HCT116 (cell line): ENCODE results near the gene GNAO1. TPM values are rescaled to one million over a fixed set of nuclear protein-coding genes. Genes with fewer than 3 reads are reported as not detected.

Experiments used
- ATAC-seq: fragments of 200-7000 bp; cut with Tn5 transposase; 2 replicates; pipeline ENCODE4 v1.9.1; 2020; ENCODE audit warnings: mild to moderate bottlenecking, moderate library complexity
- BruUV-seq: library from RNA; stranded (reverse); fragments of 400-500 nt; replicated peaks from 2 replicates; lab custom pipeline; 2021; lab: Mats Ljungman, UMichigan
- CTCF ChIA-PET: fragments of 300-600 bp; sonication (Branson Sonifier 250); formaldehyde crosslinking; loops from one replicate; lab custom pipeline; 2021; ENCODE audit warnings: antibody characterized with exemption; lab: Charles Lee
- POLR2A ChIA-PET: fragments of 300-600, 350-600 bp; sonication (Branson Sonifier 250); formaldehyde crosslinking; loops from one replicate; lab custom pipeline; 2021; ENCODE audit warnings: antibody characterized with exemption; lab: Charles Lee
- RAD21 ChIA-PET, 2 experiments: fragments of 300-600 bp; sonication (Branson Sonifier 250); formaldehyde crosslinking; loops; one replicate each; lab custom pipeline; 2023; ENCODE audit warnings: low total read pairs in 2 of 2; ENCODE audit not compliant: uncharacterized antibody in 2 of 2, unreplicated experiment in 2 of 2, low non-redundant PET in 1 of 2; lab: Charles Lee
- DNase-seq: peaks from one replicate; pipeline ENCODE4 v3.0.0-alpha.2; 2010; ENCODE audit warnings: low read depth, low spot score
- H2AFZ ChIP-seq: fragments of 200-600 bp; shearing (Covaris generic), sonication (generic); 2 replicates; pipeline ENCODE4 v1.6.1; 2017; ENCODE audit warnings: low read depth, mixed run types, mixed read lengths, antibody characterized with exemption, low read length; ENCODE audit not compliant: poor library complexity, severe bottlenecking
- H3K27ac ChIP-seq: 2 replicates; pipeline ENCODE4 v1.5.1; 2012; ENCODE audit warnings: low read depth, low read length
- H3K27me3 ChIP-seq: fragments of 200-600 bp; sonication (generic); 2 replicates; pipeline ENCODE4 v1.6.1; 2016; ENCODE audit warnings: mixed run types, low read length, mixed read lengths; ENCODE audit not compliant: insufficient read depth
- H3K36me3 ChIP-seq, 2 experiments: fragments of 200-500 bp in 1 of 2; fragments of 200-600 bp in 1 of 2; sonication (Bioruptor generic) in 1 of 2; sonication (generic) in 1 of 2; 2 replicates each; pipeline versions ENCODE4 v1.5.1 to v1.6.1; 2014 to 2016; ENCODE audit warnings: low read length in 2 of 2, inconsistent platforms in 1 of 2, mixed read lengths in 1 of 2, mixed run types in 1 of 2; ENCODE audit not compliant: insufficient read depth in 2 of 2, control insufficient read depth in 1 of 2
- H3K4me1 ChIP-seq, 2 experiments: fragments of 200-600 bp in 1 of 2; sonication (generic) in 1 of 2; 2 replicates each; pipeline versions ENCODE4 v1.5.1 to v1.6.1; 2012 to 2017; ENCODE audit warnings: low read length in 2 of 2, inconsistent platforms in 1 of 2, mild to moderate bottlenecking in 1 of 2, mixed read lengths in 1 of 2, mixed run types in 1 of 2, moderate library complexity in 1 of 2; ENCODE audit not compliant: insufficient read depth in 2 of 2, control insufficient read depth in 1 of 2
- H3K4me2 ChIP-seq: fragments of 200-600 bp; sonication (generic); 2 replicates; pipeline ENCODE4 v1.6.1; 2017; ENCODE audit warnings: mixed run types, low read length, mixed read lengths
- H3K4me3 ChIP-seq, 2 experiments: fragments of 200-600 bp in 1 of 2; sonication (generic) in 1 of 2; replicated peaks in 1 of 2; 2 replicates each; pipeline ENCODE4 v1.5.1; 2011 to 2016; ENCODE audit warnings: low read length in 2 of 2, control low read depth in 1 of 2, low read depth in 1 of 2, mild to moderate bottlenecking in 1 of 2, mixed read lengths in 1 of 2, mixed run types in 1 of 2
- H3K79me2 ChIP-seq: fragments of 200-600 bp; sonication (generic); 2 replicates; pipeline ENCODE4 v1.6.1; 2017; ENCODE audit warnings: mild to moderate bottlenecking, mixed run types, low read length, moderate library complexity, mixed read lengths; ENCODE audit not compliant: insufficient read depth
- H3K9ac ChIP-seq: fragments of 200-600 bp; sonication (generic); 2 replicates; pipeline ENCODE4 v1.6.1; 2016; ENCODE audit warnings: low read length, mixed read lengths
- H3K9me2 ChIP-seq: fragments of 200-600 bp; sonication (generic), shearing (Covaris generic); 2 replicates; pipeline ENCODE4 v1.6.1; 2017; ENCODE audit warnings: mixed run types, mild to moderate bottlenecking, moderate library complexity; ENCODE audit not compliant: insufficient read depth
- H3K9me3 ChIP-seq, 2 experiments: fragments of 200-500 bp in 1 of 2; fragments of 200-600 bp in 1 of 2; sonication (Bioruptor generic) in 1 of 2; sonication (generic) in 1 of 2; 2 replicates each; pipeline ENCODE4 v1.6.1; 2014 to 2017; ENCODE audit warnings: low read length in 2 of 2, mixed read lengths in 2 of 2, inconsistent platforms in 1 of 2, low read depth in 1 of 2, mild to moderate bottlenecking in 1 of 2, mixed run types in 1 of 2, moderate library complexity in 1 of 2; ENCODE audit not compliant: control insufficient read depth in 1 of 2, insufficient read depth in 1 of 2
- H4K20me1 ChIP-seq: fragments of 200-600 bp; sonication (generic), shearing (Covaris generic); 2 replicates; pipeline ENCODE4 v1.6.1; 2017; ENCODE audit warnings: mixed run types, mild to moderate bottlenecking, moderate library complexity; ENCODE audit not compliant: insufficient read depth
- CEBPB ChIP-seq: IDR thresholded peaks from 2 replicates; pipeline ENCODE4 v1.6.1; 2012; ENCODE audit warnings: low read depth
- EZH2 ChIP-seq: fragments of 200-600 bp; sonication (generic); IDR thresholded peaks from 2 replicates; pipeline ENCODE4 v1.6.1; 2017; ENCODE audit warnings: antibody characterized with exemption, mixed run types
- EZH2phosphoT487 ChIP-seq: fragments of 200-600 bp; IDR thresholded peaks from 2 replicates; pipeline ENCODE4 v1.6.1; 2018; ENCODE audit warnings: antibody characterized with exemption, borderline replicate concordance
- SIN3A ChIP-seq: IDR thresholded peaks from 2 replicates; pipeline ENCODE4 v1.6.1; 2012; ENCODE audit warnings: low read depth
- SRF ChIP-seq: IDR thresholded peaks from 2 replicates; pipeline ENCODE4 v1.6.1; 2012; ENCODE audit warnings: low read depth
- YY1 ChIP-seq: IDR thresholded peaks from 2 replicates; pipeline ENCODE4 v1.6.1; 2011; ENCODE audit warnings: low read length, low read depth, moderate library complexity, mild to moderate bottlenecking; ENCODE audit not compliant: insufficient replicate concordance; ENCODE audit errors: extremely low read depth
- ZFX ChIP-seq: fragments of 450-650 bp; IDR thresholded peaks from 2 replicates; pipeline ENCODE4 v1.6.1; 2017
- intact Hi-C: fragments of 100-400 bp; cut with micrococcal nuclease; formaldehyde crosslinking; loops from 2 replicates; pipeline ENCODE4 v1.10.0; 2022
- total RNA-seq: library from RNA; stranded (reverse); gene quantifications from one replicate; pipeline ENCODE4 v1.2.1, GENCODE V29; 2021; ENCODE audit not compliant: unreplicated experiment
- TF ChIP-seq, protein P1 (sequence below): IDR thresholded peaks from 2 replicates; pipeline ENCODE4 v1.6.1; 2012
- TF ChIP-seq, protein P2 (sequence below): IDR thresholded peaks from 2 replicates; pipeline ENCODE4 v1.6.1; 2011; ENCODE audit warnings: mild to moderate bottlenecking, low read length, moderate library complexity; ENCODE audit not compliant: insufficient replicate concordance; ENCODE audit errors: extremely low read depth

The GNAO1 gene
- total RNA-seq, 1 experiment from 2014 or later = 0.12 TPM

DNA sequence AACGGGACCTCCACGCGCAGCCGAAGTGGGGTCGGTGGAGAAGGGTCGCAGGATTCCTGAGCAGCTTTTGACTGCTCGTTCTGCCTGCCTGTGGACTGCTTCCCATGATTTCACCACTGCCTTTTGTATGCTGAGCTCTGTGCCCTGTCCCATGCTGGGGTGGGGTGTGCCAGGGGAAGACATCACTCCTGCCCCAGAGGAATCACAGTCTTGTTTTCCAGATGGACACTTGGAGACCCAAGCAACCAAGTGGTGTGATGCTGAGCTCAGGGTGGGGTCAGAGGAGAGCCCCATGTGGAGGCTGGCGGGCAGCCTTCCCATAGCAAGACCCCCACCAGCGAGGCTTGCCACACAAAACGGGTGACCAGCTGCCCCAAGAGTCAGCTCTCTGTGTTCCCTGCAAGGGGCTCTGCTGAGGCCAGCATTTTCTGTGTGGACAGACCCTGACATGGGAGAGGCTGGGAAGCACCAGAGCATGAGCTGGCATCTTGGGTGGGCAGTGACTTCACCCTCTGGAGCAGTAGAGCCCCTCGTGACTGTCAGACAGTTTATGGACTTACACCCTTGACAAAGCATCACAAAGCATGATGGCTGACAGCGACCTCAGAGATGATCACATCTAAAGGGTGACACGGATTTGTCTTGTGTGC lies 111.9 kb downstream of the GNAO1 start:
- BruUV-seq = no TSS peak
- TF ChIP-seq EZH2 (no peak), ZFX (no peak), EZH2phosphoT487 (no peak), SIN3A (no peak), CEBPB (no peak), YY1 (no peak), SRF (no peak)
- TF ChIP-seq, protein P1, sequence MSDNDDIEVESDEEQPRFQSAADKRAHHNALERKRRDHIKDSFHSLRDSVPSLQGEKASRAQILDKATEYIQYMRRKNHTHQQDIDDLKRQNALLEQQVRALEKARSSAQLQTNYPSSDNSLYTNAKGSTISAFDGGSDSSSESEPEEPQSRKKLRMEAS = no peak
- TF ChIP-seq, protein P2, sequence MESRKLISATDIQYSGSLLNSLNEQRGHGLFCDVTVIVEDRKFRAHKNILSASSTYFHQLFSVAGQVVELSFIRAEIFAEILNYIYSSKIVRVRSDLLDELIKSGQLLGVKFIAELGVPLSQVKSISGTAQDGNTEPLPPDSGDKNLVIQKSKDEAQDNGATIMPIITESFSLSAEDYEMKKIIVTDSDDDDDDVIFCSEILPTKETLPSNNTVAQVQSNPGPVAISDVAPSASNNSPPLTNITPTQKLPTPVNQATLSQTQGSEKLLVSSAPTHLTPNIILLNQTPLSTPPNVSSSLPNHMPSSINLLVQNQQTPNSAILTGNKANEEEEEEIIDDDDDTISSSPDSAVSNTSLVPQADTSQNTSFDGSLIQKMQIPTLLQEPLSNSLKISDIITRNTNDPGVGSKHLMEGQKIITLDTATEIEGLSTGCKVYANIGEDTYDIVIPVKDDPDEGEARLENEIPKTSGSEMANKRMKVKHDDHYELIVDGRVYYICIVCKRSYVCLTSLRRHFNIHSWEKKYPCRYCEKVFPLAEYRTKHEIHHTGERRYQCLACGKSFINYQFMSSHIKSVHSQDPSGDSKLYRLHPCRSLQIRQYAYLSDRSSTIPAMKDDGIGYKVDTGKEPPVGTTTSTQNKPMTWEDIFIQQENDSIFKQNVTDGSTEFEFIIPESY = no peak
- RAD21 ChIA-PET = no interaction called here
- H3K4me2 ChIP-seq = no peak overlapping the region
- H3K9me3 ChIP-seq = no peaks in the 10 kb centered on the region
- H3K4me3 ChIP-seq = no peak overlapping the region
- H3K9me2 ChIP-seq = no peaks in the 10 kb centered on the region
- no peak for DNase-seq
- POLR2A ChIA-PET = no interaction called here
- intact Hi-C loops = no loop called here
- H3K79me2 ChIP-seq = no peaks in the 10 kb centered on the region
- H3K27me3 ChIP-seq = no peaks in the 10 kb centered on the region
- no peaks in the 10 kb centered on the region for H4K20me1 ChIP-seq
- CTCF ChIA-PET = interaction anchor here (2.0 kb wide), 1 partner anchor 8 kb away, joined by 8 read pairs; no protein-coding TSS in a partner anchor
- no peaks in the 10 kb centered on the region for H3K4me1 ChIP-seq
- ATAC-seq = no peak
- no peak overlapping the region for H3K9ac ChIP-seq
- no peak overlapping the region for H2AFZ ChIP-seq
- H3K27ac ChIP-seq = no peak overlapping the region
- H3K36me3 ChIP-seq = no peaks in the 10 kb centered on the region
